Stimulated activated CD4-positive, alpha-beta T cell treated with anti-CD3 and anti-CD28 coated beads, Interleukin-12 subunit alpha, Interleukin-12 subunit beta, amount 100 ng/mL, for 4 hours (primary cell): ENCODE results near the gene VCAM1.
"Not testable (repeated sequence)": the region's sequence is repeated elsewhere in the genome, so short reads cannot be mapped to it uniquely, and the experiment has no call there.

ENCODE experiments used
- DNase-seq: peaks from one replicate; pipeline ENCODE4 v3.0.0-alpha.2; 2020

Gene VCAM1

DNA sequence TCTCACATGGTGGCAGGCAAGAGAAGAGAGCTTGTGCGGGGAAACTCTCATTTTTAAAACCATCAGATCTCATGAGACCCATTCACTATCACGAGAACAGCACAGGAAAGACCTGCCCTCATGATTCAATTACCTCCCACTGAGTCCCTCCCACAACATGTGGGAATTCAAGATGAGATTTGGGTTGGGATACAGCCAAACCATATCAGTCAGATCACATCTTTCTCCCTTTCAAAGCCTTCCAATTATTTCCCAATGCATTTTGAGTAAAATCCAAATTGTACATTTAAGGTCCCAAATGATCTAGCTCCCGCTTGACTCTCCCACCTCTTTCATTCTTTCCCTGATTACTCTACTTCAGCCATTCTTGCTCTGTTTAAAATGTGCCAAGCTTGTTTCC, 62.2 kb downstream of the VCAM1 start:
- DNase-seq, result not testable (repeated sequence)

DNA sequence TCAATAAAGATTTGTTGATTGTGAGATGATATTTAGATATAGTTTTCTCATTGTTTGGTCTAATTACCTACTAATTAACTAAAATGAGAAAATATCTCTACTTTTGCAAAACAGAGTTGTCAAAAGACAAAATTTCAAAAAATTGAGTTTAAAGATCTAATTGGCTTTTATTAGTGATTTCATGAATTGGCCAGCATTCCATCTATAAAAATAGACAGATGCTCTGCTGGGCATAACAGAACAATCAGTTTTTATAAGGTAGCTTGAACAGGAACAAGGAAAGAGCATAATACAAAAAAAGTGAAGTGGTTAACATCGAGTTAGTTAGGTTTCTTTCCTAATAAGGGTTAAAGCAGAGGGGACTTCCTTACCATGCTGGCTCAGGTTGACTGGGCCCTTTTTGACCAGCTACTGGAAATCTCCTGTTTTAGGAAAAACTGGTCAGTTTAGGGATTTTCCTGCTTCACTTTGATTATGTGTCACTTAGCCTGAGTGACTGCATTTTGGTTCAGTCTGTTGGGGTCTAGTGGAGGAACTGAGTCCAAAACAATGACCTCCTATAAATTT, 63.0 kb downstream of the VCAM1 start:
- no peak for DNase-seq

DNA sequence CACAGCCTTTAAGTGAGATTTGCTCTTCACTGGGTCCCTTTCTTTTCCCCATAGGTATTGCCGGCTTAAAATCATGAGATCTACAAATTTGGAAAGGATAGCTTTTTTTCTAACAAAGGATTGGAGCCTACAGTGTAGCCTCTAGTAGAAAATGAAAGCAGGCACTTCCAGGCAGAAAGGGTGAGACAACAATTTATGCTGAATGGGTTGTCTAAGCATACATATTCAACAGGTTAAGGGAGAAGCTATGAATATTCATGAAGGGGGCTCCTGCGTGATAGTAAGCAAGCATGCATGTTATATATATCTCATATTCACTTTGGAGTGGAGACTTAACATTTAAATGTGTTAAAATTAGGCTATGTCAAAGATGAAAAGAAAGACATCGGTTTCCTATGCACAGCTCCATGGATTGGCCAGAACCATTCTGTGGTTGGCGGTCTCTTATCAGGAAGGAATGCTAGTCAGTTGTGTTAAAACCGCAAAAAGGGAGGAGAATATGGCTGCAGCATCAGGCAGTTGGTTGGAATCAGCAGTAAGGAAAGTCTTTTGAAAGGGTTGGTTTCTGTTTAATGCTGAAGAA, 66.0 kb downstream of the VCAM1 start:
- DNase-seq, result no peak

DNA sequence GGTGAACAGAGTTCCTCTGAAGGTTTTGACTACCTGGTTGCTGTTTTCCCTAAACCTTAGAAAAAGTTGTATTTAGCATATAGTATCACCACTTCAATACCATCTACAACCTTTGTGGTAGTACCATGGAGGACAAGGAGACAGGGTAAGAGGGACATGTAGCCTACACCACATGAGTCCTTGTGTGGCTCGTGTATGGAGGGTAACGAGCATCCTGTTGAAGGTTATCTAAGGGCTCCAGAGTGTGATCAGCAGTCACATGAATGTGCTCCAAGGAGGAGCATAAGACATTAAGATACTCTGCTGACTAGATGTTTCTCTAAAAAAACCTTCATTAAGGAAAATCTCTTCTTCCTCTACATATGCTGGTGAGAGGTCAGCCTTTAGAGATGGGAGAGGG, 67.3 kb downstream of the VCAM1 start:
- DNase-seq, result no peak
